ENCODE results near the gene HLA-DPA1.

HLA-DPA1 gene

DNA sequence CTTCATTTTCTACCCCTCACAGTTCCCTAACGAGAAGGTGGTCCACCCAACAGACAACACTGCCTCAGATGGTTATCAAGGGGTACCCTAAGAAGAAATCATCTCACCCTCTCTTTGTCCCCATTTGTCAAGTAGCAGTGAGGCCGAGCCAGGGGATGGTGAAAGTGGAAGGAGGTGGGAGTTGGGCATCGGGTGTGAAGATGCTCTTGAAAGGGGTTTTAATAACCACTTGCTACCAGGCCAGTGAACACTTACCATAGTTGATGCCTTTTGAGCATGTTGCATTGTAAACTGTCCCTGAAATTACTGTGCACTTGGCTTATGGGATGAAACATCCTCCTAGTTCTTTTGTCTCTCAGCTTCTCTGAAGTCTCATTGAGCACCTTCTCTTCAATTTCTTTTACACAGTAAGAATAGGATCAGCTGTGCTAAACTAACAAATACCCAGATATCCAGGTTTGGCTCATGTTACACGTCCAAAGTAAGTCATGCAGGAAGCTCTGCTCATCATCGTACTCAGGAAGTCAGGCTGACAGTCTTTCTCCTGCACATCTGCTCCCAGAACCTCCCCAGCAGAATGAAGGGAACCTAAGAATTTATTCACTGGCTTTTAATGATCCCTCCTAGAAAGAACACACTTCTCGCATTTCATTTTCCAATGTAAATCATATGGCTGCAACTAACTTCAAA lies 15.6 kb upstream of the HLA-DPA1 start:
- DNase-seq (ENCODE audit: low read depth in 2 of 2) = no peak

DNA sequence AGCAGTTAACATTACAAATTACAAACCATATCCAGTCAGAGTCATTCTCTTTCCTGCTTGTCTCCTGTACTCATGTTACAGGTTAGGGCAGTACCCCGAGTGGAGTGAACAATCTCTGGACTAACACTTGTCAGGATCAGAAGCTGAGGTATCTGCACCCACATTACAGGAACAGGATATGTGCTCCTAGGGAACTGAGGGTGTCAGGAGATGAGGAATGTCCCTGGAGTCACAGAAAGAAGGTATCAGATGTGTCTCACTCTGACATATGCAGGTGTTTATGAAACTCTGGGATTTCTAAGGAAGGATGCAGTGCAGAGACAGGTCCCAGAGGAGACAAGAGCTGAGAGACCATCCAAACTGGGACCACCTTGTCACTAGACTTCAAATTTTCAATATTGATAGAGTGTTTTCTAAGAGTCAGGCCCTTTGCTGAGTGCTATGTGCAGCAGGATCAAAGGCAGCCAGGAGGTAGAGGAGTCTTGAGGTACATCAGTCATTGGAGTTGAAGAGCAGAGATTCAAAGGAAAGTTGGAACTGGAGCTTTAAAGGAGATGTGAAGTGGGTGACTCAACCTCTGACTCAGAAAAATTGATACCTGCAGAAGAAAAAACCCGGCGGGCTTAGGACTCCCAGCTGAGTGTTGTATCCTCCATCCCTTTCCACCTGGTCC lies 14.9 kb upstream of the HLA-DPA1 start:
- DNase-seq (ENCODE audit: low read depth in 2 of 2) = no peak

DNA sequence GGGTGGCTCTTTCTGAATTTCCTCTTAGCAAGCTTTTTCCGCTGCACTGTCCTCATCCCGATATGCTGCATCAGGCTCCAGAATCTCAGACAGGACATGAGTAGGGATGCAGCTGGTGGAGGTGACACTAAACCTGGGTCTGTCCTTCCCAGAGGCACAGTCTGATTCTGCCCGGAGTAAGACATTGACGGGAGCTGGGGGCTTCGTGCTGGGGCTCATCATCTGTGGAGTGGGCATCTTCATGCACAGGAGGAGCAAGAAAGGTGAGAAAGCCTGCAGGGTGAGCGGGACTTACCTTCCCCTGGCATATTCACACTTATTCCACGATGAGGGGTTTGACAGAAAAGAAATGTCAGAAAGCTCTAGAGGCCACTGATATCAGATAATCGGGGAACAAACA lies 12.2 kb upstream of the HLA-DPA1 start:
- no peak for DNase-seq (ENCODE audit: low read depth in 2 of 2)

DNA sequence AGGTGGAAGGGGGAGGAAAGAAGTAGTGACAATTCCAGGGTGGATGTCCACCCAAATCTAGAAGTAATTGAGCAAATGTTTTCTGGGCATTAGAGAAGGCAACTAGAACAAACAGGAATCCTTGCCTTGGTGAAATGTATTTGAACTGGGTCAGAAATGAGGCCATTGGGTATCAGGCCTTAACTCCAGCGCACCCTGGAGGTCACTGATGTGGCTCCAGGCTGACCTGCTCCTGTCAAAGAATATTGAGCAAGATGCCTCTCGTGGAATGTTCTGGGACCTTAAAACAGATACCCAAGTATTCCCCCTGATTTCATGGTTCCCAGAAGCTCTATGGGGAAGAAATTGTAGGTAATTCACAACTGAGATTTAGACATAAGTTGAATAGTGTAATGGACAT lies 9.3 kb upstream of the HLA-DPA1 start:
- no peak for DNase-seq (ENCODE audit: low read depth in 2 of 2)

DNA sequence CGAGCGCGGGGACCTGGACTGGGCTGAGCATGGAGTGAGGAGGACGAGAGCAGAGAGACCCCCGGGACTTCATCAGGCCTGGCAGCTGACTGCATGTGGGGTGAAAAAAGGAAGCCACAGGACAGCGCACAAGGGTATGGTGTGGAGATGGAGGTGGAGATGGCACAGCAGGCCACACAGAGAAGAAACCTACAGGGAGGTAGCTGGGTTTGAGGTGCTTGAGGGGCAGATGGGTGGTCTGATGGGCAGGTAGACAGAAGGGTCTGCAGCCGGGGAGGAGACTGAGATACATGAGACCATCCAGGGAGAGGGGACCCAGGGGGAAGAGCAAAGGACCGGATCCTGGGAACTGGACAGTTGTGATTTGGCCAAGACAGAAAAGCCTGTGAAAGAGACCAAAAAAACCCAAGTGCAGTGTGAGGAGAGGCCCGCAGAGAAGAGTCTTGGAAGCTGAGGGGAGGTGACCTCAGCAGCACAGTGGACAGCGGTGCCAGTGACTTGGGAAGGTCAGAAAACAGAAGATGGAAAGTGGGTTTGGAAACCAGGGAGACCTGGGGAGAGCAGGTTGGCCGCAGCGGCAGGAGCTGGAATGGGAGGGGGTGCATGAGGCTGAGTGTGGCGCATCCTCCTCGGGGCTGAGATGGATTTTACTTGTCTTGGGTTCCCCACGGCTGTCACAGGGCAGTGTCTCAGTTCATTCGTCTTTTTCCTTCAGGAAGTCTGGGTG lies 7.8 kb upstream of the HLA-DPA1 start:
- no peak for DNase-seq (ENCODE audit: low read depth in 2 of 2)

DNA sequence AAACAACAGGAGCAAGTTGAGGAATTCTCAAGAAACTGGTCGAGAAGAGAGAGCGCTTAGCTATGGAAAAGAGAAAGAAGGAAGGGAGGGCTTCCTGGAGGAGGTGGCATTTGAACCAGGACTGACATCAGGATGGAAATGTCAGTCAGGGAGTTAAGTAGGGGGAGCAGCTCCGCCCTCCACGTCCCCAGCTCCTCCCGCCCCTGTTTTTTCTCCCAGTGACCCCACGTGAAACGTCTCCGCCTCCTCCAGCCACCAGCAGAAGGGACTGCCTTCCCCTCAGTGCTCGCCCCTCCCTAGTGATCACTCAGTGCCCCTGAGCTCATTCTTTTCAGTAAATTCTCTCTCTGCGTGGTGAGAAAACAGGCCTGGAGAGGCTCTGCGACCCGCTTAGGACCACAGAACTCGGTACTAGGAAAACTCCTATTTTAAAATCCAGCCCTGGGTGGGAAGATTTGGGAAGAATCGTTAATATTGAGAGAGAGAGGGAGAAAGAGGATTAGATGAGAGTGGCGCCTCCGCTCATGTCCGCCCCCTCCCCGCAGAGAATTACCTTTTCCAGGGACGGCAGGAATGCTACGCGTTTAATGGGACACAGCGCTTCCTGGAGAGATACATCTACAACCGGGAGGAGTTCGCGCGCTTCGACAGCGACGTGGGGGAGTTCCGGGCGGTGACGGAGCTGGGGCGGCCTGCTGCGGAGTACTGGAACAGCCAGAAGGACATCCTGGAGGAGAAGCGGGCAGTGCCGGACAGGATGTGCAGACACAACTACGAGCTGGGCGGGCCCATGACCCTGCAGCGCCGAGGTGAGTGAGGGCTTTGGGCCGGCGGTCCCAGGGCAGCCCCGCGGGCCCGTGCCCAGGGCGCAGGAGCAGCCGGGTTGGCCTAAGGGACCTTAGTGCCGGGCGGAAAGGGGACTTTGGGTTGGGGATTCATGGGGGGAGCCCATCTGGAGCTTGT lies 7.0 kb upstream of the HLA-DPA1 start:
- no peak for DNase-seq (ENCODE audit: low read depth in 2 of 2)

DNA sequence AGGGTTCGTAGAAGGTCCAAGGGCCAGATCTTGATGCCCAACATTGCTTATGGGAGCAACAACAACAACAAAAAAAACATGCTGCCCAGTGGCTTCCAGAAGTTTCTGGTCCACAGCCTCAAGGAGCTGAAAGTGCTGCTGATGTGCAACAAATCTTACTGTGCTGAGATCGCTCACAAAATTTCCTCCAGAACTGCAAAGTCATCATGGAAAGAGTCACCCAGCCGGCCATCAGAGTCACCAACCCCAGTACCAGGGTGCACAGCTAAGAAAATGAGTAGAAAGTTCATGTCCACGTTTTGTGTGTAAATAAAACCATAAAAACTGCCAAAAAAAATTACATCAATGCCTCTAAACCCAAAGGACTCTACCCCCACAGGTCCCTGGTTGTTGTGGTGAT lies 6.1 kb upstream of the HLA-DPA1 start:
- DNase-seq (ENCODE audit: low read depth in 2 of 2) = no peak

DNA sequence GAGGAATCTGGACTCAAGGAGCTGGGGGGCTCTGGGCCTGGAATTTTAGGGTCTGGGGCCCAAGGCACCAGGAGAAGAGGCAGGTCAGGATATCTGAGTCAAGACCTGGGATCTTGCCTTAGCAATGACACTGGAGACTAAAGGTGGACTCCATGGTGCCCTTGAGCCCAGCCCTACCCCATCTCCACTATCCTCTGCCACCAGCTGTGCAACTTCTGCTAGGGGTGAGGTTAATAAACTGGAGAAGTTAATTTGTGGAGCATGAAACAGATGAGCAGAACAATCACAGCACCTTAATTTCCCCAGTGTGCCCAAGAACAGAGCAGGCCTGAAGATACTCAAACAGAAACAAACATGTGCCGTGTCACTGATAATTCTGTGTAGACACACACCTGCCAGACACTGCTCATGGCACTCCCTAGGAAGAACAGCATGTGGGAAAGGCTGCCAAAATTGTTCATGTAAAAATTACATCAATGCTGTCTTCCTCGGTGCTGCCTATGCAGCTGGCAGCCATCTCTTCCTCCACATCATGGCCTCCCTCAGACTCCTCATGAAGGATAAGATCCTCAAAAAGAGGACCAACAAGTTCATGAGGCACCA lies 5.6 kb upstream of the HLA-DPA1 start:
- no peak for DNase-seq (ENCODE audit: low read depth in 2 of 2)

DNA sequence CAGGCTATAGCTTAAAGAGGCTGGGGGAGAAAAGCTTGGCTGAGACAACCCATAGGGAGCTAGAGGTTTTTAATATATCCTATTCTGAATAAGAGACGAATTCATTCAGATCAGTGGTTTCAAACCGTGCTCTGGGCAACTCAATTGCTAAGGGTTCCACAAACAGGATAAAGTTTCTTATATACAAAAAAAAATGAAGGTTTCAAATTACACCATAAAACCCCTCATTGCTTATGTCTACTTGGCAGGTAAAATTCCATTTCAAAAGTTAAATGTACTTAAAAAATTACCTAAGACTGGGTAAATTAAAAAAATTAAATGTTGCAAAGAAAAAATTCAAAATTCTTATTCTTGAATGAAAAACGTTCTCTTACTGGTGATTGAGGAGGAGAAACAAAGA lies 5.0 kb upstream of the HLA-DPA1 start:
- no peak for DNase-seq (ENCODE audit: low read depth in 2 of 2)

DNA sequence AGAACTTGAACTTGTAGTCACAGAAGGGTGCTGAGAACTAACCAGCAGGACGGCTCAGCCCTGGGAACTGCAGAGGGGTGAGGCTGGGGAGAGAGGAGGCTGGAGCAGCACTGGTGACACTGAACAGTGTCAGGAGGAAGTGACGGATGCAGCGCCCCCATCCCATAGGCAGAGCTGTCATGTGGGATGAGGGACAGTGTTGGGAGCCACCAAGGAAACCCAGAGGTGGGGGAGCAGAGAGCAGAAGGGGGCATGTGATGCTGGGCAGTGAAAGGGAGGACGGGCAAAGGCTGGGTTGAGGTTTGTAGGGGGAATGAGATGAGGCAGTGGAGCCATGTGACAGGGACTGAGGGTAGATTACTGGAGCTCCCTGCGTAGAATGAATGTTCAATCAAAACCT lies 4.5 kb upstream of the HLA-DPA1 start:
- no peak for DNase-seq (ENCODE audit: low read depth in 2 of 2)

DNA sequence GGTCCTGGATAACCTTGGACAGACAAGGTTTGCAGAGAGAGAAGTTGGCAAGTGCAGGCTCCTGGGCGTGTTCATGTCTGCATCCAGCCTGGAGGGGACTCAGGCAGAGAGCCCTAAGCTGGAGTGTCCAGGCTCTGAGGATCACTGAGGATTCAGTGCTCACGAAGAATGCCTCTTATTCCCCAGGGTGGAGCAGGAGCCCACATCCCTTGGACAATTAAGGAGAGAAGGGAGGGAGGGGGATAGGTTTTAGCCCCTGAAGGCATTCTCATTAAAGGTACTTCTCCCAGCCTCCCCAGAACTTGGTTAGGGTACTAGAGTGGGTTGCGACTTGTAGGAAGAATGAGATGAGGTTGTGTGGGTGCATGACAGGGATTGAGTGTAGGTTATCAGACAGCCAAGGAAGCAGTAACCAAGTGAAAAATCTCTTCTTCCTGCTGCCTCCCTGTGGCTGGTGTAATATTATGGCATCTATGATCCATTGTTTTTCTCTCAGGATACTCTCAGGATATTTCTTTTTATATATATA lies 3.0 kb upstream of the HLA-DPA1 start:
- DNase-seq (ENCODE audit: low read depth in 2 of 2) = no peak

DNA sequence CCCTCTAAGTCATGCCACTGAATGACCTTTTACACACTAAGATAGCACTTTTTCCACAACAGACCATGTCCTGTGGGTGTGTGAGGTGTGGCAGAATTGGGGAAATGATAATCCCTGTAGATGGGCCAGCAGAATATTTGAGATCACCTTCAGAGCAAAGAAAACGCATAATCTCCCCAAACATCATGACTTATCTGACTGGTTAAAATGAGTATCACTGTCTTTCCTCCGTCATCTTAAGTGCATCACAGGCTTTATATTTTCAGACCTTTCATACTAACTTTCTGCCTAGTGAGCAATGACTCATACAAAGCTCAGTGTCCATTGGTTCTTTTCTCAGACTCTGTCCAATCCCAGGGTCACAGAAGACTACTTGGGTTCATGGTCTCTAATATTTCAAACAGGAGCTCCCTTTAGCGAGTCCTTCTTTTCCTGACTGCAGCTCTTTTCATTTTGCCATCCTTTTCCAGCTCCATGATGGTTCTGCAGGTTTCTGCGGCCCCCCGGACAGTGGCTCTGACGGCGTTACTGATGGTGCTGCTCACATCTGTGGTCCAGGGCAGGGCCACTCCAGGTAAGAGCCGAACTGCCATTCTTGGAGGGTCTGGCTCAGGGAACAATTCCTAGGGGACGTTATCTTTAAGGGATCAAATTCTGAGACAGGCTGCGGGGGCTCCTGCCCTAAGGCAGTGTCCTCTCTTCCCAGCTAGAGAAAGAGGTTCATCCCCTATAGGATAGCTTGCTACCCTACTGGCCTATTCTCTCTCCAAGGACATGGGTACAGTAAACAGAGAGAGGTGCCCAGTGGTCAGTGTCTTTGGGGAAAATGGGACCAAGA lies 2.3 kb upstream of the HLA-DPA1 start, which contains the start of gene HLA-DPB1:
HLA-DPB1 (plus strand) TSS at position 423 of the 838 bp plus-strand sequence; CDS start at position 475, 52 bp downstream.
- no peak for DNase-seq (ENCODE audit: low read depth in 2 of 2)

DNA sequence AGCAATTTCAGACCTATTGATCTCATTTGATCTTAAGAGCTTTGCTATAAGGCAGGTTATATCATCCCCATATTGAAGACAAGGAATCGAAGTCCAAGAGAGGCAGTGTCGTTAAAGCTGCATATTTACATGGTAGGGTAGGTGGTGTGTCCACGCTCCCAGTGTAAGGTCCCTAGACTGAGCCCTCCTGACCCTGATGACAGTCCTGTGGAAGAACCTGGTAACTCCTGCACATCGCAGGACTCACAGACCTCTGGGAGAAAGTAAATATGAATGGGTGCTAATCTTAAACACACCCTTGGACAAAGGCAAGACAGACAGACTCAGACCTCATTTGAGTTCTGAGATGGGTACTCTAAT lies 1.7 kb upstream of the HLA-DPA1 start:
- DNase-seq (ENCODE audit: low read depth in 2 of 2) = no peak

DNA sequence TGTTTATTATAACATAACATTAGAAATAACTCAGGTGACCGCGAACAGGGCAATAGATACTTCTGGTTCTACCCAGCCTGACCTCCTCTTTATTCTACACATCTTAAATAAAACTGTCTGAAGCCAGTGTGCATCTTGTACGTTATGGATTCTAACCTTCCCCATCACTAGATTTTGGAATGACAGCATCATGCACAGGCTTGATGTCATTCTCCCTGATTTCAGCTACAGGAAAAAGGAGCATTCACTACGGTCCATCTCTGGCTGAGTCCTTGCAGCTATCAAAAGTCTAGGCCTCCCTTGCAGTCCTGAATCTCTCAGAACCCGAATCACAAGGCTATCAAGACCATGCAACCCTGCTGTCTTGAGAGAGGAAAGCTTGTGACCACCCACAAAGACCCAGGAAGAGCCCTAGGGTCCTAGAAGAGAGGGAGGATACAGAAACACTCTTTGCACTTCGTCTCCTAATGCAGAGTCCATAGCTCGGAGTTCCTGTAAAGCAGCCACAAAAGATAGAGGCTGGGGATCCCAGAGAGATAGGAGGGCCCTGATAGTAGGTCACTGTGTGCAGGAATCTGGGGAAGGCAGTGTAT lies 845 bp downstream of the HLA-DPA1 start:
- no peak for DNase-seq (ENCODE audit: low read depth in 2 of 2)

DNA sequence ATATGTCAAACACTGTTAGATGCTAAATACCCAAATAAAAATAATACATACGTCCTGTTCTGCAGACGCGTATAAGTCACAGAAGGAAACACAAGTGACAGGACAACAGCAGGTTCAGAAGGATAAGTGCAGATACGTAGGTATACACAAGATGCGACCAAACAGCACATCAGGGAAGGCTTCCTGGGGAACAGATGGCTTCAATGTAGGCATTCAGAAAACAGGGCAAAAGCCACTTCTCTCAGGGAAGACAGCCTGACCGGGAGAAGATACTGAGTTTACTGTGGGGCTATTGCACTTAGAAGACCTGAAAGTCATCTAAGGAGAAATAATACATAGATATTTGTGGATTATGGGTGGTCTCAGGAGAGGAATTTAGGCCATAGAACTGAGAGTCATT lies 1.9 kb downstream of the HLA-DPA1 start:
- DNase-seq (ENCODE audit: low read depth in 2 of 2) = no peak

DNA sequence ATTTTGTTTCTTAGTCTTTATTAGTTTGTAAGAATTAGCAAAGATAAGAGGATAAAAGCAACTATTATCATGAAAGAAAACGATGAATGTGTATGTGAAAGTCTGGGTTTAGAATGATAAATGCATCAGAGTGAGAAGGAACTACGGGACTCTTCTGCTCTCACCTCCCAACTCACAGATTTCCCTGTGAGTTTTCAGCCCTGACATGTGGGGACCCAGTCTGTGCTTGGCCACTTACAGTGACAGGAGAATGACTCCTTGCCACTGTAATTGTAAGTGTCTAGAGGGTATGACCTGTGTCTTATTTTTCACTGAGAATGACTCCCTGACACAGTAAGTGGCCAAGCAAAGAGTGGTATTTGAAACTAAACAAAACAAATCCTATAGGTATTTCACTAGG lies 2.5 kb downstream of the HLA-DPA1 start:
- no peak for DNase-seq (ENCODE audit: low read depth in 2 of 2)

DNA sequence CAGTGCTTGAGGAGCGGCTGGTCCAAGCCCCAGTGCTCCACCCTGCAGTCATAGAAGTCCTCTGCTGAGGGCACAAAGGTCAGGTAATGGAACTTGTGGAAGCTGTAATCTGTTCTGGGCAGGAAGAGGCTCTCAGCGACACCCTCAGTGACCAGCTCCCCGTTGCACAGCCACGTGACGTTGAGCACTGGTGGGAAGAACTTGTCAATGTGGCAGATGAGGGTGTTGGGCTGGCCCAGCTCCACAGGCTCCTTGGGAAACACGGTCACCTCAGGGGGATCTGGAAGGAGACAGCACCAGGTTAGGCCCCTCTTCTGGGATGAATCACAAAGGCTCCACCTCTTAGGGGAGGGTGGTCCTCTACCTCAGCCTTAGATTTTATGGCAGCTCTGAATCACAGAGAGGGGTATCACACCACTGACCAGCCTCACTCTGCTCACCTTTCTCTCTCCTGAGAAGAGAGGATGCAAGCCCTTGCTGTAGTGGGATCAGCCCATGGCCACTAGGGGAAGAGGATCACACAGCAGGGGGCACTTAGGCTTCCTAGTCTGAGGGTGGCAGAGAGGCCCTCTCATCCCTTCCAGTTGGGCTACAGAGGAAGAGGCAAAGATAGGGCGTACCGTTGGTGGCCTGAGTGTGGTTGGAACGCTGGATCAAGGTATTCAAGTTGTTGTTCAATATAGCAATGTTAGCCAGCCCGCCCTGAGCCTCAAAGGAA lies 4.3 kb downstream of the HLA-DPA1 start:
- no peak for DNase-seq (ENCODE audit: low read depth in 2 of 2)

DNA sequence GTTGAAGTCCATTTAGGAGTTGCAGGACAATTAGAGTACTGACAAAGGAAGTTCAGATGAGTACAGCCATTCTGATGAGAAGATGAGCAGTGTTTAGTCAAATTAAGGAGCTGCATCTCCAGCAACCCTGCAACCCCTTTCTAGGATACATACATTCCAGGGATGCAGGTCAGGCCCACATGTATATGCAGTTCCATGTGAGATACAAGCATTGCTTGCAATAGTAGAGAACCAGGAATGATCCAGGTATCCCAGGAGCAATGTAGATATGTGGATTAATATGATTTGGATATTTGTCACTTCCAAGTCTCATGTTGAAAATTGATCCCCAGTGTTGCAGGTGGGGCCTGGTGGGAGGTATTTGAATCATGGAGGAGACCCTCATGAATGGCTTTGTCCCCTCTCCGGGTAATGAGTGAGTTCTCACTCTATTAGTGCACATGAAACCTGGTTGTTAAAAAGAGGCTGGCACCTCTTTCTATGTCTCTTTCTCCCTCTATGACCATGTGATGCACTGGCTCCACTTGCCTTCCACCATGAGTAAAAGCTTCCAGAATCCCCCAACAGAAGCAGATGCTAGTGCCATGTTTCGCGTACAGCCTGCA lies 6.4 kb downstream of the HLA-DPA1 start:
- no peak for DNase-seq (ENCODE audit: low read depth in 2 of 2)

DNA sequence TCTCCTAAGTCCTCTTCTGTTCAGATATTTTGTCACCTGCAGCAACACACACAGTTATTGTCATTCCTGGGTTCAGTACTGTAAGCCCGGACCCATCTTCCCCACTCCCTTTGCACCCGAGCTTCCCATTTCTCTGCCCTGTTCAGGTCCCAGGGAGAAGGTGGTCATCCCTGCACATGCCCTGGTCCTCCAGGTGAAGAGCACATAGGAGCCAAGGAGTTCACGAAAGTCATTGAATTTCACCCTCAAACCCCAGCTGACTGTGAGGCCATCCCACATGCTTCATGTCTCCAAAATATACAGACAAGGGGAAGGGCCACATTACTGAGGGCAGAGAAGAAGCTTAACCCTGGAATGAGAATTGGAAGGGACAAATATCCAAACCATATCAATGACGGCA lies 8.1 kb downstream of the HLA-DPA1 start:
- no peak for DNase-seq (ENCODE audit: low read depth in 2 of 2)
